Transverse colon (tissue), 4 donors: ENCODE measurements around the gene ATP6V1C2. TPM values are rescaled to one million over a fixed set of nuclear protein-coding genes. Genes with fewer than 3 reads are reported as not detected.
"Not testable (repeated sequence)": the region's sequence is repeated elsewhere in the genome, so short reads cannot be mapped to it uniquely, and the experiment has no call there.

Experiments
- DNase-seq: peaks from one replicate; pipeline ENCODE4 v3.0.0-alpha.2; 2019
- H3K27ac ChIP-seq, 4 donors: fragments of 200-600 bp; sonication (generic); 2 replicates each; pipeline ENCODE4 v1.5.1; 2016 to 2018; ENCODE audit warnings: inconsistent platforms in 4 of 4
- H3K27me3 ChIP-seq: fragments of 200-600 bp; sonication (generic); 2 replicates; pipeline ENCODE4 v1.5.1; 2017; ENCODE audit warnings: inconsistent platforms
- H3K36me3 ChIP-seq, 4 donors: fragments of 200-600 bp; sonication (generic); 2 replicates each; pipeline ENCODE4 v1.5.1; 2017 to 2019; ENCODE audit warnings: inconsistent platforms in 4 of 4
- H3K4me1 ChIP-seq, 4 donors: fragments of 200-600 bp; sonication (generic); 2 replicates each; pipeline ENCODE4 v1.5.1; 2017 to 2020; ENCODE audit warnings: inconsistent platforms in 4 of 4
- H3K4me3 ChIP-seq, 4 donors: fragments of 200-600 bp; sonication (generic); 1 replicate in 1 of 4; 2 replicates in 3 of 4; pipeline versions ENCODE4 v1.5.1 to v1.6.1; 2017 to 2019; ENCODE audit warnings: inconsistent platforms in 4 of 4
- H3K9me3 ChIP-seq, 2 donors: fragments of 200-600 bp; sonication (generic); 2 replicates each; pipeline ENCODE4 v1.5.1; 2017 to 2019; ENCODE audit warnings: inconsistent platforms in 2 of 2
- CTCF ChIP-seq, 5 experiments: fragments of 200-600 bp in 3 of 5; fragments of 450-650 bp in 2 of 5; sonication (generic) in 3 of 5; IDR thresholded peaks; 1 replicate in 2 of 5; 2 replicates in 3 of 5; pipeline ENCODE4 v1.5.1; 2016 to 2017; ENCODE audit warnings: antibody characterized with exemption in 5 of 5, inconsistent platforms in 3 of 5, mild to moderate bottlenecking in 2 of 5, moderate library complexity in 1 of 5
- EP300 ChIP-seq: sonication (generic); formaldehyde crosslinking; IDR thresholded peaks from one replicate; pipeline ENCODE4 v1.6.1; 2017; ENCODE audit warnings: antibody characterized with exemption, low read depth
- POLR2A ChIP-seq: fragments of 450-650 bp; IDR thresholded peaks from one replicate; pipeline ENCODE4 v1.6.1; 2016; ENCODE audit warnings: antibody characterized with exemption, mild to moderate bottlenecking, moderate library complexity
- POLR2AphosphoS5 ChIP-seq, 3 donors: sonication (generic); formaldehyde crosslinking; IDR thresholded peaks; one replicate each; pipeline ENCODE4 v1.6.1; 2016; ENCODE audit warnings: antibody characterized with exemption in 3 of 3
- WGBS, 2 donors: methylation state at CpG; one replicate each; pipeline ENCODE4 v1.1.5; 2018; ENCODE audit warnings: low coverage in 1 of 2; 5-methylcytosine and 5-hydroxymethylcytosine counted together
- in situ Hi-C, 4 donors: fragments of 200-750 bp; cut with MboI; loops; one replicate each; pipeline versions ENCODE4 v1.15.0 to v1.15.1; 2017; ENCODE audit warnings: low sequenced_read_pairs in 3 of 4, low pct_ligation_motif_present in 1 of 4, low pct_unique_long_range_greater_than_20kb in 1 of 4
- intact Hi-C: fragments of 100-400 bp; cut with DNase I; formaldehyde crosslinking; loops from one replicate; pipeline ENCODE4 v1.15.1; 2023; ENCODE audit warnings: low total_unique reads
- total RNA-seq, 4 donors: library from RNA; depleted of rRNA; stranded (reverse); fragments of >200 nt; gene quantifications; one replicate each; pipeline ENCODE4 v1.1.0, GENCODE V29; 2016

ATP6V1C2 gene
- total RNA-seq, 4 donors from 2014 or later: 0.48 to 43.0 (median 1.2) TPM

- DNase-seq: no peak
- peaks cover 0 to 37% (median 11%) of the 10 kb centered on the region in 4 donors for H3K36me3 ChIP-seq
- H3K27ac ChIP-seq: no peak overlapping the region
These were observed 78.7 kb downstream of the ATP6V1C2 start for GRCh38 chr2:10800163-10800562.

GRCh38 chr2:10802657-10803056 is 81.2 kb downstream of the ATP6V1C2 start:
- in situ Hi-C loops: no loop called here
- intact Hi-C loops: no loop called here
- 63 to 81% methylated on average over 4 to 8 of the region's 8 CpGs for WGBS, 2 donors
- peaks cover 0 to 24% (median 6%) of the 10 kb centered on the region in 4 donors for H3K36me3 ChIP-seq
- H3K9me3 ChIP-seq: no peaks in the 10 kb centered on the region
- no peak overlapping the region for H3K4me3 ChIP-seq
- no peaks in the 10 kb centered on the region for H3K27me3 ChIP-seq
- no peak overlapping the region for H3K27ac ChIP-seq
- no peak for DNase-seq
- TF ChIP-seq CTCF (IDR thresholded peaks at IDR 0.05) (no peak), POLR2AphosphoS5 (IDR thresholded peaks at IDR 0.05) (no peak), POLR2A (no peak), EP300 (no peak)
- no peaks in the 10 kb centered on the region for H3K4me1 ChIP-seq

More at GRCh38 chr2:10800163-10800562, 78.7 kb downstream of the ATP6V1C2 start:
- TF ChIP-seq CTCF (IDR thresholded peaks at IDR 0.05) (no peak), POLR2AphosphoS5 (IDR thresholded peaks at IDR 0.05) (no peak), POLR2A (no peak), EP300 (no peak)
- intact Hi-C loops: no loop called here
- Histone ChIP-seq H3K27me3 (no peaks in the 10 kb centered on the region), H3K4me3 (no peak overlapping the region), H3K4me1 (no peaks in the 10 kb centered on the region), H3K9me3 (no peaks in the 10 kb centered on the region)
- in situ Hi-C loops: no loop called here
- WGBS, 2 donors: 77 to 98% methylated on average over 2 to 4 of the region's 4 CpGs

GRCh38 chr2:10805990-10806389 is 84.6 kb downstream of the ATP6V1C2 start:
- H3K27me3 ChIP-seq, DNase-seq, H3K27ac ChIP-seq, H3K4me3 ChIP-seq, in situ Hi-C loops, H3K9me3 ChIP-seq, H3K36me3 ChIP-seq, intact Hi-C loops: not testable (repeated sequence)
- peaks cover 9 to 21% (median 15%) of the 10 kb centered on the region in 4 donors for H3K4me1 ChIP-seq
- WGBS, 2 donors: 86 to 92% methylated on average over 2 to 6 of the region's 6 CpGs

- in situ Hi-C loops (no loop called here), intact Hi-C loops (no loop called here)
- no peak for TF ChIP-seq POLR2AphosphoS5 (IDR thresholded peaks at IDR 0.05)
- TF ChIP-seq CTCF (IDR thresholded peaks at IDR 0.05): no peak
- no peak for TF ChIP-seq POLR2A
- no peak for TF ChIP-seq EP300
- H3K27ac ChIP-seq: no peak overlapping the region
- 70 to 72% methylated on average over 3 of the region's 3 CpGs for WGBS, 2 donors
- H3K9me3 ChIP-seq: no peaks in the 10 kb centered on the region
- no peak for DNase-seq
- H3K4me1 ChIP-seq: peaks cover 14 to 27% (median 20%) of the 10 kb centered on the region in 4 donors
- no peak overlapping the region for H3K4me3 ChIP-seq
- H3K27me3 ChIP-seq: no peaks in the 10 kb centered on the region
- H3K36me3 ChIP-seq: peaks cover 0 to 3% (median 0%) of the 10 kb centered on the region in 4 donors
These were observed 85.1 kb downstream of the ATP6V1C2 start for GRCh38 chr2:10806543-10806942.
